IMR-90 (cell line): Measurements from ENCODE around the gene COX6B1. TPM values are rescaled to one million over a fixed set of nuclear protein-coding genes. Genes with fewer than 3 reads are reported as not detected.

Experiments used
- ATAC-seq: fragments of 200-7000 bp; cut with Tn5 transposase; 2 replicates; pipeline ENCODE4 v1.9.1; 2020; ENCODE audit warnings: low read depth, mild to moderate bottlenecking, moderate library complexity
- BruUV-seq: library from RNA; stranded (reverse); fragments of 400-500 nt; replicated peaks from 2 replicates; lab custom pipeline; 2021; lab: Mats Ljungman, UMichigan
- CTCF ChIA-PET: fragments of 300-600 bp; formaldehyde crosslinking; extraction: SDS; loops from one replicate; lab custom pipeline; 2021; ENCODE audit warnings: antibody characterized with exemption; lab: Yijun Ruan, JAX
- POLR2A ChIA-PET: fragments of 300-600 bp; sonication (Branson Sonifier 250); formaldehyde crosslinking; loops from one replicate; lab custom pipeline; 2022; ENCODE audit warnings: antibody characterized with exemption; ENCODE audit not compliant: unreplicated experiment; lab: Charles Lee
- DNase-seq: peaks from one replicate; pipeline ENCODE4 v3.0.0; 2013
- H2AFZ ChIP-seq: replicated peaks from 2 replicates; pipeline ENCODE3; 2013; ENCODE audit warnings: low read length, mild to moderate bottlenecking; ENCODE audit not compliant: poor library complexity
- H2AK5ac ChIP-seq: 2 replicates; pipeline ENCODE4 v1.6.1; 2013; ENCODE audit warnings: low read depth, low read length, inconsistent platforms
- H2AK9ac ChIP-seq: replicated peaks from 2 replicates; pipeline ENCODE3; 2013; ENCODE audit warnings: mild to moderate bottlenecking, low read depth, low read length, moderate library complexity; ENCODE audit not compliant: poor library complexity
- H2BK120ac ChIP-seq: 2 replicates; pipeline ENCODE4 v1.6.1; 2013; ENCODE audit warnings: low read depth, low read length, inconsistent platforms
- H2BK15ac ChIP-seq: 3 replicates; pipeline ENCODE4 v1.6.1; 2013; ENCODE audit warnings: low read depth, low read length, inconsistent platforms
- H2BK20ac ChIP-seq: 2 replicates; pipeline ENCODE4 v1.6.1; 2013; ENCODE audit warnings: low read depth, mild to moderate bottlenecking, inconsistent platforms, low read length, moderate library complexity
- H2BK5ac ChIP-seq: 2 replicates; pipeline ENCODE4 v1.6.1; 2013; ENCODE audit warnings: mild to moderate bottlenecking, low read depth, low read length, inconsistent platforms; ENCODE audit not compliant: poor library complexity, severe bottlenecking
- H3K14ac ChIP-seq: replicated peaks from 2 replicates; pipeline ENCODE4 v1.6.1; 2013; ENCODE audit warnings: low read depth, low read length, inconsistent platforms
- H3K18ac ChIP-seq: 2 replicates; pipeline ENCODE4 v1.6.1; 2013; ENCODE audit warnings: low read depth, low read length, control low read depth
- H3K23ac ChIP-seq: 2 replicates; pipeline ENCODE4 v1.6.1; 2013; ENCODE audit warnings: low read depth, low read length, inconsistent platforms
- H3K27ac ChIP-seq: 2 replicates; pipeline ENCODE4 v1.5.1; 2013; ENCODE audit warnings: mild to moderate bottlenecking, control low read depth, low read length; ENCODE audit not compliant: insufficient read depth
- H3K27me3 ChIP-seq: 2 replicates; pipeline ENCODE4 v1.6.1; 2013; ENCODE audit warnings: low read length; ENCODE audit not compliant: control insufficient read depth, insufficient read depth
- H3K36me3 ChIP-seq: 2 replicates; pipeline ENCODE4 v1.6.1; 2013; ENCODE audit warnings: low read length, mixed read lengths; ENCODE audit not compliant: control insufficient read depth, insufficient read depth
- H3K4ac ChIP-seq: 2 replicates; pipeline ENCODE4 v1.6.1; 2013; ENCODE audit warnings: low read depth, low read length, inconsistent platforms
- H3K4me1 ChIP-seq: 2 replicates; pipeline ENCODE4 v1.6.1; 2013; ENCODE audit warnings: low read length, mixed read lengths; ENCODE audit not compliant: control insufficient read depth, insufficient read depth
- H3K4me2 ChIP-seq: 2 replicates; pipeline ENCODE4 v1.6.1; 2013; ENCODE audit warnings: low read depth, mild to moderate bottlenecking, control low read depth, low read length, moderate library complexity
- H3K4me3 ChIP-seq: 2 replicates; pipeline ENCODE4 v1.5.1; 2013; ENCODE audit warnings: low read depth, mild to moderate bottlenecking, control low read depth, low read length, moderate library complexity; ENCODE audit not compliant: insufficient read depth
- H3K56ac ChIP-seq: 2 replicates; pipeline ENCODE4 v1.6.1; 2013; ENCODE audit warnings: low read length, inconsistent platforms; ENCODE audit not compliant: insufficient read depth; ENCODE audit errors: extremely low read depth
- H3K79me1 ChIP-seq, 2 experiments: 2 replicates each; pipeline ENCODE4 v1.6.1; 2013; ENCODE audit warnings: low read length in 2 of 2, inconsistent platforms in 1 of 2, low read depth in 1 of 2
- H3K9ac ChIP-seq: 2 replicates; pipeline ENCODE4 v1.6.1; 2013; ENCODE audit warnings: low read depth, low read length, control low read depth
- H3K9me1 ChIP-seq: 2 replicates; pipeline ENCODE4 v1.6.1; 2013; ENCODE audit warnings: low read length, inconsistent platforms; ENCODE audit not compliant: insufficient read depth
- H3K9me3 ChIP-seq: 2 replicates; pipeline ENCODE4 v1.6.1; 2013; ENCODE audit warnings: low read length; ENCODE audit not compliant: control insufficient read depth, insufficient read depth
- H4K20me1 ChIP-seq: 2 replicates; pipeline ENCODE4 v1.6.1; 2013; ENCODE audit warnings: low read length, inconsistent platforms; ENCODE audit not compliant: insufficient read depth
- H4K5ac ChIP-seq: 2 replicates; pipeline ENCODE4 v1.6.1; 2013; ENCODE audit warnings: mild to moderate bottlenecking, low read depth, low read length, control low read depth
- H4K8ac ChIP-seq, 2 experiments: 2 replicates each; pipeline ENCODE4 v1.6.1; 2013; ENCODE audit warnings: low read depth in 2 of 2, low read length in 2 of 2, control low read depth in 1 of 2, inconsistent platforms in 1 of 2
- H4K91ac ChIP-seq: 2 replicates; pipeline ENCODE4 v1.6.1; 2013; ENCODE audit warnings: low read depth, low read length, inconsistent platforms; ENCODE audit not compliant: insufficient read depth
- BHLHE40 ChIP-seq: fragments of 150-350 bp; IDR thresholded peaks from 2 replicates; pipeline ENCODE4 v1.6.1; 2016; ENCODE audit warnings: mild to moderate bottlenecking, low read depth, low read length
- CEBPB ChIP-seq: IDR thresholded peaks from 2 replicates; pipeline ENCODE4 v1.6.1; 2012; ENCODE audit warnings: low read depth, low read length, improper control_type of control experiment
- CHD1 ChIP-seq: IDR thresholded peaks from 2 replicates; pipeline ENCODE4 v1.6.1; 2012; ENCODE audit warnings: low read depth, low read length, improper control_type of control experiment
- CTCF ChIP-seq: conservative IDR thresholded peaks from 2 replicates; pipeline ENCODE4 v1.5.1; 2012; ENCODE audit warnings: mild to moderate bottlenecking, low read depth, low read length, improper control_type of control experiment
- ELK1 ChIP-seq: fragments of 150-350 bp; IDR thresholded peaks from 2 replicates; pipeline ENCODE4 v1.6.1; 2016; ENCODE audit warnings: low read depth, mild to moderate bottlenecking, low read length, moderate library complexity, borderline replicate concordance
- FOS ChIP-seq: fragments of 150-350 bp; IDR thresholded peaks from 2 replicates; pipeline ENCODE4 v1.6.1; 2016; ENCODE audit warnings: low read depth, low read length
- MAFK ChIP-seq: IDR thresholded peaks from 2 replicates; pipeline ENCODE4 v1.6.1; 2012; ENCODE audit warnings: low read depth, low read length, improper control_type of control experiment
- MAZ ChIP-seq: IDR thresholded peaks from 2 replicates; pipeline ENCODE4 v1.6.1; 2012; ENCODE audit warnings: low read depth, mild to moderate bottlenecking, low read length, improper control_type of control experiment, moderate library complexity, borderline replicate concordance
- MXI1 ChIP-seq: IDR thresholded peaks from 2 replicates; pipeline ENCODE4 v1.6.1; 2012; ENCODE audit warnings: low read depth, mild to moderate bottlenecking, low read length, moderate library complexity, borderline replicate concordance
- NFE2L2 ChIP-seq: fragments of 150-350 bp; IDR thresholded peaks from 2 replicates; pipeline ENCODE4 v1.6.1; 2016; ENCODE audit warnings: low read depth, mild to moderate bottlenecking, low read length
- POLR2A ChIP-seq: IDR thresholded peaks from 2 replicates; pipeline ENCODE4 v1.6.1; 2012; ENCODE audit warnings: mild to moderate bottlenecking, low read depth, low read length
- RAD21 ChIP-seq: IDR thresholded peaks from 2 replicates; pipeline ENCODE4 v1.6.1; 2012; ENCODE audit warnings: low read length, improper control_type of control experiment
- RCOR1 ChIP-seq: IDR thresholded peaks from 2 replicates; pipeline ENCODE4 v1.6.1; 2012; ENCODE audit warnings: mild to moderate bottlenecking, low read length, improper control_type of control experiment; ENCODE audit not compliant: insufficient replicate concordance
- RFX5 ChIP-seq: IDR thresholded peaks from 2 replicates; pipeline ENCODE4 v1.8.0; 2012; ENCODE audit warnings: low read depth, mild to moderate bottlenecking, low read length, moderate library complexity
- SMC3 ChIP-seq: fragments of 150-350 bp; IDR thresholded peaks from 2 replicates; pipeline ENCODE4 v1.6.1; 2016; ENCODE audit warnings: low read depth, mild to moderate bottlenecking, antibody characterized with exemption, low read length, moderate library complexity
- USF2 ChIP-seq: fragments of 150-350 bp; IDR thresholded peaks from 2 replicates; pipeline ENCODE4 v1.6.1; 2017; ENCODE audit warnings: mild to moderate bottlenecking, antibody characterized with exemption, low read length, low read depth
- WGBS, 2 experiments: methylation state at CpG; one replicate each; pipeline versions ENCODE4 v1.1.5 to v1.1.7; 2013; ENCODE audit warnings: missing lambda C conversion rate in 2 of 2; ENCODE audit not compliant: insufficient read length in 1 of 2; ENCODE audit errors: extremely low coverage in 2 of 2; 5-methylcytosine and 5-hydroxymethylcytosine counted together
- dilution Hi-C: fragments of 300-500 bp; cut with HindIII; formaldehyde crosslinking; loops from one replicate; pipeline ENCODE4 v1.14.3; 2018; ENCODE audit warnings: low sequenced_read_pairs; ENCODE audit not compliant: unreplicated experiment
- in situ Hi-C: fragments of 300-500 bp; cut with MboI; formaldehyde crosslinking; loops from 3 replicates; pipeline ENCODE4 v1.14.3; 2019; ENCODE audit warnings: low sequenced_read_pairs, inconsistent platforms, mixed read lengths
- intact Hi-C: fragments of 100-400 bp; cut with micrococcal nuclease; formaldehyde crosslinking; loops from 2 replicates; pipeline ENCODE4 v1.10.0; 2022
- polyA plus RNA-seq, 3 experiments: library from polyadenylated mRNA; depleted of rRNA; stranded (reverse); fragments of >200 nt; gene quantifications; 2 replicates each; pipeline ENCODE4 v1.2.3, GENCODE V29; 2012; ENCODE audit warnings: low replicate concordance in 1 of 3
- total RNA-seq: library from RNA; depleted of rRNA; stranded (reverse); fragments of >200 nt; gene quantifications from 2 replicates; pipeline ENCODE4 v1.2.3, GENCODE V29; 2012

COX6B1 gene
- total and polyA plus RNA-seq, 2 of the 4 experiments (the other 2 are of a cell fraction) = 914 to 983 TPM

- H4K8ac ChIP-seq = peak overlapping the region; percentile 94 to 98
- dilution Hi-C loops = no loop called here
- peak overlapping the region; percentile 80 for H3K56ac ChIP-seq
- H2AK5ac ChIP-seq = peak overlapping the region; percentile 47
- H2BK20ac ChIP-seq = no peak overlapping the region
- peak overlapping the region; percentile 87 for H3K4me2 ChIP-seq
- H2BK120ac ChIP-seq = peak overlapping the region; percentile 18; the same call in 1 of the 2 replicates
- no peak overlapping the region for H2BK15ac ChIP-seq
- H3K36me3 ChIP-seq = peaks cover 27% of the 10 kb centered on the region
- H3K9ac ChIP-seq = peak overlapping the region; percentile 65
- no peaks in the 10 kb centered on the region for H3K9me3 ChIP-seq
- peak overlapping the region; percentile 55 for H3K27ac ChIP-seq
- H3K79me1 ChIP-seq = peaks cover 12 to 24% of the 10 kb centered on the region in 2 experiments
- H2AK9ac ChIP-seq = peak overlapping the region; percentile 84
- no peak overlapping the region for H3K18ac ChIP-seq
- TF ChIP-seq MAZ = no peak
- no peak for TF ChIP-seq CEBPB
- no peak for TF ChIP-seq FOS
- no peak for TF ChIP-seq RAD21
- TF ChIP-seq MAFK = no peak
- no peak for TF ChIP-seq POLR2A
- TF ChIP-seq SMC3 = no peak
- no peak for TF ChIP-seq BHLHE40
- no peak for TF ChIP-seq ELK1
- no peak for TF ChIP-seq CHD1
- no peak for TF ChIP-seq CTCF
- TF ChIP-seq USF2 = no peak
- no peak for TF ChIP-seq MXI1
- no peak for TF ChIP-seq RCOR1
- TF ChIP-seq NFE2L2 = no peak
- TF ChIP-seq RFX5 = no peak
- no peaks in the 10 kb centered on the region for H3K27me3 ChIP-seq
- ATAC-seq (no peak), DNase-seq (no peak)
- peak overlapping the region; percentile 77 for H4K5ac ChIP-seq
- peaks cover 2% of the 10 kb centered on the region; the same call in 1 of the 2 replicates for H3K4me1 ChIP-seq
- ChIA-PET CTCF (no interaction called here), POLR2A (no interaction called here)
- in situ Hi-C loops = no loop called here
- peak overlapping the region; percentile 12; the same call in 1 of the 2 replicates for H3K23ac ChIP-seq
- H3K14ac ChIP-seq = peak overlapping the region; percentile 77
- H2AFZ ChIP-seq = peak overlapping the region; percentile 92
- 0 out of 2 replicates have a peak, but pooled peaks cover 2% of the 10 kb centered on the region for H3K9me1 ChIP-seq
- H3K4ac ChIP-seq = peak overlapping the region; percentile 66
- no peaks in the 10 kb centered on the region for H4K20me1 ChIP-seq
- WGBS, 2 experiments = 0% methylated on average over 3 of the region's 9 CpGs; no CpG with 5 or more reads in 1 of the 2 experiments
- peak overlapping the region; percentile 64 for H4K91ac ChIP-seq
- peak overlapping the region; percentile 23 for H2BK5ac ChIP-seq
- no TSS peak for BruUV-seq
- intact Hi-C loops = loop anchor here (2.0 to 5.0 kb wide), 2 partner anchors 81 to 275 kb away; partner anchors contain the start of gene TMEM147
- H3K4me3 ChIP-seq = peak overlapping the region; percentile 53
These were observed 19.9 kb upstream of the COX6B1 start for GRCh38 chr19:35628264-35628564.
